Activated CD8-positive, alpha-beta memory T cell treated with anti-CD3 and anti-CD28 coated beads, Interleukin-2, amount 50 U/mL, for 48 hours (primary cell): ENCODE measurements around the gene CYP2B6.
A peak's percentile ranks its signal among the peaks of the same experiment; 100 is the strongest.
"Not testable (repeated sequence)": the region's sequence is repeated elsewhere in the genome, so short reads cannot be mapped to it uniquely, and the experiment has no call there.

Source experiments
- DNase-seq: peaks from one replicate; pipeline ENCODE4 v3.0.0-alpha.2; 2020

The CYP2B6 gene

GRCh38 chr19:40981591-40981990, 9.5 kb upstream of the CYP2B6 start:
- DNase-seq, result no peak

GRCh38 chr19:40982594-40983101, 8.4 kb upstream of the CYP2B6 start:
- DNase-seq, result no peak

- no peak for DNase-seq
Measured at GRCh38 chr19:40989453-40989852, 1.6 kb upstream of the CYP2B6 start.

GRCh38 chr19:40995355-40995754, 4.3 kb downstream of the CYP2B6 start:
- DNase-seq, result no peak

GRCh38 chr19:40999018-40999417, 7.9 kb downstream of the CYP2B6 start:
- DNase-seq, result not testable (repeated sequence)

GRCh38 chr19:41000310-41000737, 9.2 kb downstream of the CYP2B6 start:
- no peak for DNase-seq

- DNase-seq, result no peak
Measured at GRCh38 chr19:41001243-41001971, 10.3 kb downstream of the CYP2B6 start.

GRCh38 chr19:41003656-41004055, 12.6 kb downstream of the CYP2B6 start:
- DNase-seq, result not testable (repeated sequence)

GRCh38 chr19:41009700-41010235, 18.7 kb downstream of the CYP2B6 start:
- no peak for DNase-seq

GRCh38 chr19:41013359-41013758, 22.3 kb downstream of the CYP2B6 start:
- DNase-seq, result no peak

- no peak for DNase-seq
Measured at GRCh38 chr19:41014643-41015042, 23.6 kb downstream of the CYP2B6 start.

- no peak for DNase-seq
Measured at GRCh38 chr19:41016488-41017071, 25.5 kb downstream of the CYP2B6 start.

GRCh38 chr19:41018736-41019290, 27.7 kb downstream of the CYP2B6 start:
- DNase-seq, result no peak

- DNase-seq, result no peak
Measured at GRCh38 chr19:41019346-41019745, 28.3 kb downstream of the CYP2B6 start.

- DNase-seq, result no peak
Measured at GRCh38 chr19:41023193-41023592, 32.1 kb downstream of the CYP2B6 start.

GRCh38 chr19:41025411-41025810, 34.3 kb downstream of the CYP2B6 start:
- DNase-seq, result peak; percentile 28

- DNase-seq, result peak; percentile 38
Measured at GRCh38 chr19:41025871-41026270, 34.8 kb downstream of the CYP2B6 start.

GRCh38 chr19:41027273-41027967, 36.3 kb downstream of the CYP2B6 start:
- peak; percentile 23 for DNase-seq

- DNase-seq, result no peak
Measured at GRCh38 chr19:41029524-41030432, 38.7 kb downstream of the CYP2B6 start.

- DNase-seq, result peak; percentile 3
Measured at GRCh38 chr19:41030651-41031050, 39.6 kb downstream of the CYP2B6 start.

- no peak for DNase-seq
Measured at GRCh38 chr19:41031916-41032315, 40.8 kb downstream of the CYP2B6 start.

- peak; percentile 13 for DNase-seq
Measured at GRCh38 chr19:41033324-41033723, 42.2 kb downstream of the CYP2B6 start.
